ENCODE data around the gene PSMD4. TPM values are rescaled to one million over a fixed set of nuclear protein-coding genes. Genes with fewer than 3 reads are reported as not detected.
"Not testable (repeated sequence)": the region's sequence is repeated elsewhere in the genome, so short reads cannot be mapped to it uniquely, and the experiment has no call there.

Gene PSMD4
- total RNA-seq, 1 donor from 2014 or later = 271 TPM

- Mint-ChIP-seq H3K4me1 (ENCODE audit: low read depth) (no peaks in the 10 kb centered on the region), H3K27ac (no peak overlapping the region), H3K4me3 (ENCODE audit: low read depth) (no peak overlapping the region), H3K9me3 (no peaks in the 10 kb centered on the region), H3K27me3 (ENCODE audit: low read depth) (no peaks in the 10 kb centered on the region), H3K36me3 (ENCODE audit: low read depth) (peaks cover 78% of the 10 kb centered on the region)
- DNase-seq (ENCODE audit: low spot score) = no peak
- intact Hi-C loops (cut with micrococcal nuclease) = no loop called here
Observed at GRCh38 chr1:151246786-151247185, 7.7 kb upstream of the PSMD4 start.

GRCh38 chr1:151251656-151252470 is 2.7 kb upstream of the PSMD4 start:
- Mint-ChIP-seq H3K4me1 (ENCODE audit: low read depth) (peaks cover 12% of the 10 kb centered on the region), H3K27me3 (ENCODE audit: low read depth) (no peaks in the 10 kb centered on the region), H3K36me3 (ENCODE audit: low read depth) (peaks cover 45% of the 10 kb centered on the region), H3K9me3 (no peaks in the 10 kb centered on the region), H3K27ac (no peak overlapping the region), H3K4me3 (ENCODE audit: low read depth) (no peak overlapping the region)
- intact Hi-C loops (cut with micrococcal nuclease) = loop anchor here (1.0 to 10.0 kb wide), 3 partner anchors 56 to 247 kb away; partner anchors contain the start of genes GABPB2, MINDY1 and PRUNE1
- peak; percentile 44 for DNase-seq (ENCODE audit: low spot score)

DNA sequence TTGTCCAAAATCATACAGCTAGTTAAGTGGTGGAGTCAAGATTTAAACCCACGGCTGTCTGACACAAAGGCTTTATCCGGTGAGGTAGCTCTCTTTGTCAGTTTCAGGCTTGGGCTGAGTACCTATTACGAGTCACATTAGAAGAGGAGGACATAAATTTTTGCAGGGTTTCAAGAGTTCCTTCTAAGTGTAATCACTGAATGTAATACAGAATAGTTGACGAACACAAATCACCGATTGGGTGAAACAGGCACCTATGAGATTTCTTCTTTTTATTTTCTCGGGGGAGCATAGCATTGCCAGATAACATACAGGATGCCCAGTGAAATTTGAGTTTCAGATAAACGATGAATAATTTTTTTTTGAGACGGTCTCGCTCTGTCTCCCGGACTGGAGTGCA is 847 bp downstream of the PSMD4 start:
- Mint-ChIP-seq H3K36me3 (ENCODE audit: low read depth) (peaks cover 23% of the 10 kb centered on the region), H3K27ac (peak overlapping the region; percentile 92), H3K27me3 (ENCODE audit: low read depth) (no peaks in the 10 kb centered on the region), H3K4me3 (ENCODE audit: low read depth) (peak overlapping the region; percentile 98), H3K4me1 (ENCODE audit: low read depth) (peaks cover 17% of the 10 kb centered on the region), H3K9me3 (no peaks in the 10 kb centered on the region)
- intact Hi-C loops (cut with micrococcal nuclease) = loop anchor here (1.0 to 10.0 kb wide), 3 partner anchors 22 to 251 kb away; partner anchors contain the start of genes GABPB2, MINDY1 and PRUNE1
- DNase-seq (ENCODE audit: low spot score) = no peak

DNA sequence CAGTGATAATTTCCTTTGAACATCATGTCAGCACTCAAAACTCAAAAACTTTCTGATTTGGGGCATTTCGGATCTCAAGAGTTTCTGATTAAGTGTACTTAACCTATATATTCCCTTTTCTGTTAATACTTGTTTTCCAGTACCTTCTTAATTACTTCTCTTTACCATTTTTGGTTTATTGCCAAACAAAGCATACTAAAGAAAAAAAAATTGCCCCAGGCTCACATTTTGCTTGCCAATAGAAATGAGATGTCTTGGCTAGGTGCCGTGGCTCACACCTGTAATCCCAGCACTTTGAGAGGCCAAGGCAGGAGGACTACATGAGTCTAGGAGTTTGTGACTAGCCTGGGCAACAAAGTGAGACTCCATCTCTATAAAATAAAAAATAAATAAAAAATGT is 4.8 kb downstream of the PSMD4 start:
- H3K36me3 Mint-ChIP-seq (ENCODE audit: low read depth) = peaks cover 40% of the 10 kb centered on the region
- no peak for DNase-seq (ENCODE audit: low spot score)
- intact Hi-C loops (cut with micrococcal nuclease) = loop anchor here (10.0 kb wide), 2 partner anchors 185 to 255 kb away; partner anchors contain the start of genes GABPB2, MINDY1 and PRUNE1
- H3K9me3 Mint-ChIP-seq = no peaks in the 10 kb centered on the region
- H3K4me1 Mint-ChIP-seq (ENCODE audit: low read depth) = peaks cover 17% of the 10 kb centered on the region
- no peak overlapping the region for H3K4me3 Mint-ChIP-seq (ENCODE audit: low read depth)
- no peaks in the 10 kb centered on the region for H3K27me3 Mint-ChIP-seq (ENCODE audit: low read depth)
- no peak overlapping the region for H3K27ac Mint-ChIP-seq

- Mint-ChIP-seq H3K27me3 (ENCODE audit: low read depth) (no peaks in the 10 kb centered on the region), H3K4me1 (ENCODE audit: low read depth) (no peaks in the 10 kb centered on the region), H3K27ac (no peak overlapping the region), H3K9me3 (no peaks in the 10 kb centered on the region), H3K36me3 (ENCODE audit: low read depth) (peaks cover 62% of the 10 kb centered on the region), H3K4me3 (ENCODE audit: low read depth) (no peak overlapping the region)
- DNase-seq (ENCODE audit: low spot score) = no peak
- intact Hi-C loops (cut with micrococcal nuclease) = no loop called here
Observed at GRCh38 chr1:151265446-151266236, 11.1 kb downstream of the PSMD4 start.

DNA sequence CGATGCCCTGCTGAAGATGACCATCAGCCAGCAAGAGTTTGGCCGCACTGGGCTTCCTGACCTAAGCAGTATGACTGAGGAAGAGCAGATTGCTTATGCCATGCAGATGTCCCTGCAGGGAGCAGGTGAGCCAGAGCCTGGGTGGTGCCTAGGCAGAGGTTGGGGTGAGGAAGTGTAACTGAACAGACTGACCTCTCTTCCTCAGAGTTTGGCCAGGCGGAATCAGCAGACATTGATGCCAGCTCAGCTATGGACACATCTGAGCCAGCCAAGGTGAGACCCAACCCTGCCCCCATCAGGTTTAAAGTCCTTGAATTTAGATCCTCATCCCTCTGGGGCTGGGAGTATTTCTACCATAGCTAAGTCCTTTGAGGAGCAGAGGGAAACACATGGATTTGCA is 11.8 kb downstream of the PSMD4 start:
- no peak for DNase-seq (ENCODE audit: low spot score)
- Mint-ChIP-seq H3K36me3 (ENCODE audit: low read depth) (peaks cover 64% of the 10 kb centered on the region), H3K27me3 (ENCODE audit: low read depth) (no peaks in the 10 kb centered on the region), H3K4me3 (ENCODE audit: low read depth) (no peak overlapping the region), H3K27ac (no peak overlapping the region), H3K9me3 (no peaks in the 10 kb centered on the region), H3K4me1 (ENCODE audit: low read depth) (no peaks in the 10 kb centered on the region)
- intact Hi-C loops (cut with micrococcal nuclease) = no loop called here

- no peak overlapping the region for H3K4me3 Mint-ChIP-seq (ENCODE audit: low read depth)
- intact Hi-C loops (cut with micrococcal nuclease) = no loop called here
- no peaks in the 10 kb centered on the region for H3K4me1 Mint-ChIP-seq (ENCODE audit: low read depth)
- DNase-seq (ENCODE audit: low spot score) = no peak
- no peaks in the 10 kb centered on the region for H3K9me3 Mint-ChIP-seq
- H3K27ac Mint-ChIP-seq = no peak overlapping the region
- H3K36me3 Mint-ChIP-seq (ENCODE audit: low read depth) = peaks cover 63% of the 10 kb centered on the region
- no peaks in the 10 kb centered on the region for H3K27me3 Mint-ChIP-seq (ENCODE audit: low read depth)
Observed at GRCh38 chr1:151266821-151267220, 12.3 kb downstream of the PSMD4 start.

DNA sequence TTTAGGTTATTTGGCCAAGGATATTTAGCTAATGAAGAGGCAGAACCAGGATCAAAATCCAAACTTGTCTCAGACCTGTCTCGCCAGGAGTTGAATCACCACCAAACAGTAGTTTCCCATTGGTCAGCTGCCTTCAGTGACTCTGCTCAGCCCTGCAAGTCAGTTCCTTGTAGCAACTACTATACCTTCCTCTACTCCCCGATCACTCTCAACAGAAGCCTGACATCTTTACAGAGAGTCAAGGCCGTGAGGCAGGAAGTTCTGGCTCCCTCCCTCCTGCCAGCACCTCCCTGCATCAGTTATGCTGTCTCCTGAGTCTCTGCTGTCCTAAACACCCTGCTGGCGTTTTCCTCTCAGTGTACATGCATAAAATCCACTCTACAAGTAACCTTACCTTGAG is 13.2 kb downstream of the PSMD4 start:
- intact Hi-C loops (cut with micrococcal nuclease) = no loop called here
- no peak for DNase-seq (ENCODE audit: low spot score)
- Mint-ChIP-seq H3K36me3 (ENCODE audit: low read depth) (peaks cover 59% of the 10 kb centered on the region), H3K27me3 (ENCODE audit: low read depth) (no peaks in the 10 kb centered on the region), H3K27ac (no peak overlapping the region), H3K9me3 (no peaks in the 10 kb centered on the region), H3K4me3 (ENCODE audit: low read depth) (no peak overlapping the region), H3K4me1 (ENCODE audit: low read depth) (no peaks in the 10 kb centered on the region)

GRCh38 chr1:151273924-151274466 is 19.5 kb downstream of the PSMD4 start:
- intact Hi-C loops (cut with micrococcal nuclease) = no loop called here
- no peak for DNase-seq (ENCODE audit: low spot score)
- Mint-ChIP-seq H3K36me3 (ENCODE audit: low read depth) (peaks cover 26% of the 10 kb centered on the region), H3K27me3 (ENCODE audit: low read depth) (no peaks in the 10 kb centered on the region), H3K9me3 (no peaks in the 10 kb centered on the region), H3K27ac (no peak overlapping the region), H3K4me3 (ENCODE audit: low read depth) (no peak overlapping the region), H3K4me1 (ENCODE audit: low read depth) (peaks cover 18% of the 10 kb centered on the region)

- H3K4me3 Mint-ChIP-seq (ENCODE audit: low read depth); DNase-seq (ENCODE audit: low spot score); H3K27me3 Mint-ChIP-seq (ENCODE audit: low read depth); H3K9me3 Mint-ChIP-seq; H3K27ac Mint-ChIP-seq; intact Hi-C loops (cut with micrococcal nuclease): not testable (repeated sequence)
- Mint-ChIP-seq H3K4me1 (ENCODE audit: low read depth) (peaks cover 19% of the 10 kb centered on the region), H3K36me3 (ENCODE audit: low read depth) (peaks cover 20% of the 10 kb centered on the region)
Observed at GRCh38 chr1:151275341-151275740, 20.8 kb downstream of the PSMD4 start.

- peaks cover 13% of the 10 kb centered on the region for H3K36me3 Mint-ChIP-seq (ENCODE audit: low read depth)
- H3K27me3 Mint-ChIP-seq (ENCODE audit: low read depth) = no peaks in the 10 kb centered on the region
- intact Hi-C loops (cut with micrococcal nuclease) = loop anchor here (1.0 kb wide), 2 partner anchors 22 to 78 kb away; no protein-coding TSS in a partner anchor
- H3K27ac Mint-ChIP-seq = peak overlapping the region; percentile 72
- H3K4me1 Mint-ChIP-seq (ENCODE audit: low read depth) = peaks cover 19% of the 10 kb centered on the region
- no peaks in the 10 kb centered on the region for H3K9me3 Mint-ChIP-seq
- peak overlapping the region; percentile 20 for H3K4me3 Mint-ChIP-seq (ENCODE audit: low read depth)
- no peak for DNase-seq (ENCODE audit: low spot score)
Observed at GRCh38 chr1:151277249-151277648, 22.7 kb downstream of the PSMD4 start.

GRCh38 chr1:151281225-151281968 is 26.9 kb downstream of the PSMD4 start:
- H3K36me3 Mint-ChIP-seq (ENCODE audit: low read depth) = peaks cover 33% of the 10 kb centered on the region

More at GRCh38 chr1:151281225-151281968, 26.9 kb downstream of the PSMD4 start:
- Mint-ChIP-seq H3K27ac (peak overlapping the region; percentile 99), H3K9me3 (no peaks in the 10 kb centered on the region), H3K4me3 (ENCODE audit: low read depth) (peak overlapping the region; percentile 99), H3K27me3 (ENCODE audit: low read depth) (no peaks in the 10 kb centered on the region), H3K4me1 (ENCODE audit: low read depth) (peaks cover 36% of the 10 kb centered on the region)
- intact Hi-C loops (cut with micrococcal nuclease) = loop anchor here (1.0 to 10.0 kb wide), 4 partner anchors 46 to 1397 kb away; partner anchors contain the start of genes PI4KB, PIP5K1A and TDRKH
- DNase-seq (ENCODE audit: low spot score) = peak; percentile 94

All from activated T-helper 2 cell treated with anti-CD3 and anti-CD28 coated beads, Interferon-gamma antibody, Interleukin-2, Interleukin-4, amounts not matched to agents 10 μg/mL and 5 μg/mL and 100 μg/mL, durations not matched to agents 14 hours and 24 hours and 36 hours (primary cell).